GM13976 (cell line): Measurements from ENCODE around the gene PI4K2A.

Experiments used
- DNase-seq: peaks from one replicate; pipeline ENCODE4 v3.0.0; 2012; ENCODE audit warnings: low spot score
- in situ Hi-C: fragments of 300-500 bp; cut with MboI; formaldehyde crosslinking; loops from one replicate; pipeline ENCODE4 v1.12.0; 2022; ENCODE audit warnings: low sequenced_read_pairs, mixed read lengths, inconsistent platforms; ENCODE audit not compliant: unreplicated experiment
- TF ChIP-seq, protein P1 (sequence below): IDR thresholded peaks from 2 replicates; pipeline ENCODE4 v1.5.1; 2012; ENCODE audit warnings: borderline replicate concordance, mild to moderate bottlenecking; ENCODE audit not compliant: insufficient read depth; ENCODE audit errors: extremely low read depth, missing control alignments, control extremely low read depth

The PI4K2A gene

DNA sequence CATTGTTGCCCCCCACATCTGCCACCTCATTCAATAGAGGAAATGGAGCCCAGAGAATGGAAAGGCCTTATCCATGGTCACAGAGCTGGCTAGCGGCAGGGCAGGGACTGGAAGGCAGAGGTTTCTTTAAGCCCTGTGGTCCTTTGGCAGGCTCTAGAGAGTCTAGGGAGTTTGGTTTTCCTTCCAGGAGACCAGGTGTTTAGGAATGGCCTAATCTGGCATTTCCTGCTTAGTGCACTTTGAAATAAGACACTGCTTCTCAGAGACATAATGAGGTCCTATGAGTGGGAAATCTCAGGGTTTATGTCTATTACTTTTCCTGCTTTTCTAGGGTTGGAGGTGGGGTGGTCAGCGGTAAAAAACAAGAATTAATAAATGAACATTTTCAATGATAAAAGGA, 79.1 kb downstream of the PI4K2A start:
- no peak for DNase-seq
- TF ChIP-seq, protein P1, sequence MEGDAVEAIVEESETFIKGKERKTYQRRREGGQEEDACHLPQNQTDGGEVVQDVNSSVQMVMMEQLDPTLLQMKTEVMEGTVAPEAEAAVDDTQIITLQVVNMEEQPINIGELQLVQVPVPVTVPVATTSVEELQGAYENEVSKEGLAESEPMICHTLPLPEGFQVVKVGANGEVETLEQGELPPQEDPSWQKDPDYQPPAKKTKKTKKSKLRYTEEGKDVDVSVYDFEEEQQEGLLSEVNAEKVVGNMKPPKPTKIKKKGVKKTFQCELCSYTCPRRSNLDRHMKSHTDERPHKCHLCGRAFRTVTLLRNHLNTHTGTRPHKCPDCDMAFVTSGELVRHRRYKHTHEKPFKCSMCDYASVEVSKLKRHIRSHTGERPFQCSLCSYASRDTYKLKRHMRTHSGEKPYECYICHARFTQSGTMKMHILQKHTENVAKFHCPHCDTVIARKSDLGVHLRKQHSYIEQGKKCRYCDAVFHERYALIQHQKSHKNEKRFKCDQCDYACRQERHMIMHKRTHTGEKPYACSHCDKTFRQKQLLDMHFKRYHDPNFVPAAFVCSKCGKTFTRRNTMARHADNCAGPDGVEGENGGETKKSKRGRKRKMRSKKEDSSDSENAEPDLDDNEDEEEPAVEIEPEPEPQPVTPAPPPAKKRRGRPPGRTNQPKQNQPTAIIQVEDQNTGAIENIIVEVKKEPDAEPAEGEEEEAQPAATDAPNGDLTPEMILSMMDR, result no peak
- in situ Hi-C loops, result no loop called here

DNA sequence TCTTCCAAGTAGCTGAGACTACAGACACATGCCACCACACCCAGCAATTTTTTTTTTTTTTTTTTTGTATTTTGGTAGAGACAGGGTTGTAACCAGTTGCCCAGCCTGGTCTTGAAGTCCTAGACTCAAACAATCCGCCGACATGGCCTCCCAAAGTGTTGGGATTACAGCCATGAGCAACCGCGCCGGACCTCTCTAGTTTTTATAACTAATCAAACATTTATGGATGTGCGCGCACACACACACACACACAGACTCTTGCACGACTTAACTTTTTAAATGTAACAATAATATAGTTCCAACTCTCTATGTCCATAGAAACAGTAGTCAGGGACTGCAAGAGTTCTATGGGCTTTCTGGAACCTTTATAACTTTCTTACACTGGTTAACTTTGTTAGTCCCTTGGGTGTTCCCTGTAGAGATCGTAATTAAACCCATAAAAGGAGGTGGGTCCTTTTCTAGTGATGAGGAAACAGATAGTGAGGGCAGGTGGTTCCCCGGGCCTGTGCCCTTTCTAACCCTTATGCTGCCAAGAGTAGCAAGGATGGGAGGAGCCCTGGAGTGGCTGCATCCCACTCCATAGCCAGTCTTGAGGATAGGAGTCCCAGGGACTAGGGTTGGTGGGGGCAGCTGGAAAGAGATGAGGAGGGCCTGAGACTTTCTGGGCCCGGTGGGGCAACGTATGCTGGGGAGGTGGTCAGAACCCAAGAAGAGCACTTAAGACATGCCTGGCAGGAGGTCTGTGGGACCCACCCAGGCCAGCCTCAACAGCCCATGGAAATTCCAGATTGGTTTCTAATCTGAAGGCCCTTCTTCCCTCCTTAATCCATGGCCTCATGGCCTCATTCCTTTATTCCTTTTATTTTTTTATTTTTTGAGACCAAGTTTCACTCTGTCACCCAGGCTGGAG, 81.7 kb downstream of the PI4K2A start:
- in situ Hi-C loops, result no loop called here
- DNase-seq, result no peak
- TF ChIP-seq, protein P1, result no peak

DNA sequence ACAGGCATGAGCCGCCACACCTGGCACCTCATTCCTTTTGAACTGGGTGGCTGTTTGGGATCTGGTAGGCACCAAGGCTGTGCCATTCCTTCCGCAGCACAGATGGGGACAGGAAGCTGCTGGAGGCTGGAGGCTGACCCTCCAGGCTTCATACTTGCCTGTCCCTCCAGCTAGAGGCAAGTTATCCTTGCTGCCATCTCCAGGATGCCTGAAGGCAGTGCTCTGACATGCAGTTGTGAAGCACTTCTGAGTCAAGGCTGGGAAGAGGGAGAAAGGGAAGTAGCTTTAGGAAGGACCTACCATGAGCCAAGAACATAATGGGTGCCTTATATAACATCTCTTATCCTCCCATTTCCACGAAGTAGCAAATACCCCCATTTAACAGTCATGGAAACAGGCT, 82.5 kb downstream of the PI4K2A start:
- no peak for DNase-seq
- in situ Hi-C loops, result no loop called here
- TF ChIP-seq, protein P1, result no peak

DNA sequence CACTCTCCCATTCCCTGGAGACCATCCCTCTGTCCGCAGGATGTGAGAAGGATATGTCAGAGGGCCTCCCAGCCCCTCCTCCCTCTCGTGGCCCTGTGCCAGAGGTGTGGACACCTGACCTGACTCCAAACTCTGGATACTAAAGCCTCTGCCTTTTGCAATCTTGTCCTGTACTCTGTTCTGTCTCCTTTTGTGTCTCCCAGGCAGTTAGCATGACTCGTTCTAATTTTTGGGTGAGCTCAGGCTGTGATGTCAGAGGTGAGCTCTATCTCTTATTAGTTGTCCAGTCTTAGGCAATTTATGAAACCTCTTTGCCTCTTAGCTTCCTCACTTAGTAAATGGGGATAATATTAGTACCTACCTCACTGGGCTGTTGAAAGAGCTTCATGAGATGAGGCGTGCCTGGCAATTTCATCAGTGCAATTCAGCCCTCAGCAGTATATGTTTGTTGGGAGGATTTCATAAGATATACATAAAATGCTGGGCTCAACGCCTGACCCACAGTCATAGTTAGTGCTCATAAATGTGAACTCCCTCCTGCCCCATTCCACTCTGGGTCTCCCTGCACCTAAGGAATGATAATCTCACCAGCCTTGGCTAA, 84.0 kb downstream of the PI4K2A start:
- no peak for DNase-seq
- in situ Hi-C loops, result no loop called here
- TF ChIP-seq, protein P1, result no peak
